Stimulated activated memory B cell treated with anti-CD40 and anti-IgM and Interleukin-4, amounts not matched to agents 10 μg/mL and 1 μg/mL and 100 μg/mL, for 72 hours (primary cell): Measurements from ENCODE around the gene TENM3.

Experiments
- ATAC-seq: fragments of 150-1000 bp; cut with Tn5 transposase; 2 replicates; pipeline ENCODE4 v1.10.0; 2021
- H3K27ac Mint-ChIP-seq: one replicate; pipeline ENCODE4 v1.8.0; 2022; ENCODE audit warnings: mild to moderate bottlenecking, mixed read lengths
- H3K27me3 Mint-ChIP-seq: one replicate; pipeline ENCODE4 v1.8.0; 2022; ENCODE audit warnings: mixed read lengths
- H3K36me3 Mint-ChIP-seq: one replicate; pipeline ENCODE4 v1.8.0; 2022; ENCODE audit warnings: mixed read lengths
- H3K4me1 Mint-ChIP-seq: one replicate; pipeline ENCODE4 v1.8.0; 2022; ENCODE audit warnings: mixed read lengths
- H3K4me3 Mint-ChIP-seq: one replicate; pipeline ENCODE4 v1.8.0; 2022; ENCODE audit warnings: mild to moderate bottlenecking, moderate library complexity, mixed read lengths
- H3K9me3 Mint-ChIP-seq: one replicate; pipeline ENCODE4 v1.8.0; 2022; ENCODE audit warnings: mixed read lengths

Gene TENM3

GRCh38 chr4:182700362-182701160 lies 457.4 kb downstream of the TENM3 start:
- ATAC-seq, result no peak

DNA sequence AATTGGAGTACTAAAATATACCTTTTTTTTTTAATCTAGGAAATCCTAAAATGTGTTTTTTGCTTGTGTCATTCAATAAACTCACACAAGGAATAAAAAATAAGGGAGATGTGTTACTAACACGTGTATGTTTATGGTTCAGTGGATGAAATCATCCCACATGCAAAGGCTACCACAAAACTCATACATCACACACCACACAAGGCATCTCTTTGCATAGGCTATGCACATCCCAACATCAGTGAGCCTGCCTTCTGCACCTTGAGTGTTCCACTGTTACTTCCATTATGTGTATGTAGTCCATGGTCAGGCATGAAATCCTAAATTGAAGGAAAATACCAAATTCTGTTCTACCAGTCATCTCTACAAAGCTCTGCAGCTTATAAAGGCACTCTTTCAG lies 460.9 kb downstream of the TENM3 start:
- no peaks in the 10 kb centered on the region for H3K4me1 Mint-ChIP-seq
- H3K4me3 Mint-ChIP-seq, result no peak overlapping the region
- no peak overlapping the region for H3K27ac Mint-ChIP-seq
- no peak for ATAC-seq
- H3K27me3 Mint-ChIP-seq, result no peaks in the 10 kb centered on the region
- no peaks in the 10 kb centered on the region for H3K9me3 Mint-ChIP-seq
- no peaks in the 10 kb centered on the region for H3K36me3 Mint-ChIP-seq

More at GRCh38 chr4:182700362-182701160, 457.4 kb downstream of the TENM3 start:
- Mint-ChIP-seq H3K9me3 (no peaks in the 10 kb centered on the region), H3K4me3 (no peak overlapping the region), H3K4me1 (no peaks in the 10 kb centered on the region), H3K27ac (no peak overlapping the region), H3K36me3 (no peaks in the 10 kb centered on the region), H3K27me3 (no peaks in the 10 kb centered on the region)

DNA sequence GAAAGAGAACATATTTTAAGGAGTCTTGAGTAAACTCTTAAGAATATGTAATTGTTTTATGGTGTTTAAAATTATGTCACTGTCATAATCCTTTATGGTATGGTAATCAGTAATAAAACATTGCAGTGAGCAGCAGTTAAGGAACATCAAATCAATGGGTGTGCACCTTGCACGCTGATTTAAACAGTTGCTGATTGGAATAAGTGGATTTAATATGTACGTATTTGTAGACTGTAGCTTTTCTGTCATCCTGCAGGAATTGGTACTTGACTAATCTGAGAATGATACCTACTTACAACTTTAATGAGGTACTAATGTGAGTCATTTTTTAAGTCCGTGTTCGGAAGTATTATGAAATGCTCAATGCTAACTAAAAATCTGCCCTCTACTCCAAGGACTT lies 461.7 kb downstream of the TENM3 start:
- H3K27ac Mint-ChIP-seq, result no peak overlapping the region
- H3K36me3 Mint-ChIP-seq, result no peaks in the 10 kb centered on the region
- H3K27me3 Mint-ChIP-seq, result no peaks in the 10 kb centered on the region
- no peaks in the 10 kb centered on the region for H3K9me3 Mint-ChIP-seq
- no peaks in the 10 kb centered on the region for H3K4me1 Mint-ChIP-seq
- no peak for ATAC-seq
- H3K4me3 Mint-ChIP-seq, result no peak overlapping the region

- no peaks in the 10 kb centered on the region for H3K4me1 Mint-ChIP-seq
- H3K27me3 Mint-ChIP-seq, result no peaks in the 10 kb centered on the region
- H3K9me3 Mint-ChIP-seq, result no peaks in the 10 kb centered on the region
- no peaks in the 10 kb centered on the region for H3K36me3 Mint-ChIP-seq
- H3K27ac Mint-ChIP-seq, result no peak overlapping the region
- ATAC-seq, result no peak
- no peak overlapping the region for H3K4me3 Mint-ChIP-seq
Measured at GRCh38 chr4:182705389-182705788, 462.2 kb downstream of the TENM3 start.

- Mint-ChIP-seq H3K36me3 (no peaks in the 10 kb centered on the region), H3K27me3 (no peaks in the 10 kb centered on the region), H3K4me1 (no peaks in the 10 kb centered on the region), H3K4me3 (no peak overlapping the region), H3K9me3 (no peaks in the 10 kb centered on the region), H3K27ac (no peak overlapping the region)
- no peak for ATAC-seq
Measured at GRCh38 chr4:182711211-182711610, 468.0 kb downstream of the TENM3 start.

DNA sequence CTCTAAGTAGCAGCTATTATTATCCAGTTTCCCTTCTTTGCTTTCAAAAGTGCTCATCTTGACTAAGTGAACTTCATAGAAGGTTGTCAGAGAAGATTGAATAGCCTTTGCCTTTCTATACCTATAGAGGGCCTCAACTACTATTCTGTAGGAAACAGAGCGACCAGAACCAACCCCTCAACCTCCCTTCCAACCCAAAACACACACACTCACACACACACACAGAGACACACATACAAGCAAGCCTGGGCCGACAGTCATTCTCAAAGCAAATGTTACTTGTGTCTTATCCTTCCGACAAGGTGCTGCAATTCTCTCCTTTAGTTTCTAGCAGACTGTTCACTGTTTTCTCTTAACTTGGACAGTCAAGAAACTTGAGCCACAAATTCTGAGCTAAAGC lies 472.3 kb downstream of the TENM3 start:
- ATAC-seq, result no peak
- H3K27me3 Mint-ChIP-seq, result no peaks in the 10 kb centered on the region
- H3K27ac Mint-ChIP-seq, result no peak overlapping the region
- no peaks in the 10 kb centered on the region for H3K36me3 Mint-ChIP-seq
- H3K9me3 Mint-ChIP-seq, result no peaks in the 10 kb centered on the region
- H3K4me3 Mint-ChIP-seq, result no peak overlapping the region
- no peaks in the 10 kb centered on the region for H3K4me1 Mint-ChIP-seq

DNA sequence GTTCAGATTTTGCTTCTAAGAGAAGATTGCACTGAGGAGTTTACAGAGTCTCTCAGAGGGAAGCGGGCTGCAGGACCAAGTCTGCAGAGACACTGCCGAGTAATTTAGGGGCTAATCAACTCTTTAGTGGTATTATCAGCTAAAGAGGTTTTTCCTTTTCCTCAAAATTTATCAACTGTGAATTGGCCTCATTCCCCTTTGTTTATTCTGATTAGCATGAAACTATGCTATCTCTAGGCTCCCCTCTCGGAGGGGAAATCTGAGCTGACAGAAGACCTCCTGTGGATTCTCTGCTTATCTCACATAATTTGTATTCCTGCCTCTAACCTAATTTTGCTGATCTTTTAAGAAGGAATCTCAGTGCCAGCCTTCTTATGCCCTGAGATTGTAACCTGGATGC lies 473.0 kb downstream of the TENM3 start:
- Mint-ChIP-seq H3K9me3 (no peaks in the 10 kb centered on the region), H3K27me3 (no peaks in the 10 kb centered on the region), H3K27ac (no peak overlapping the region), H3K36me3 (no peaks in the 10 kb centered on the region), H3K4me1 (no peaks in the 10 kb centered on the region), H3K4me3 (no peak overlapping the region)
- no peak for ATAC-seq

GRCh38 chr4:182717788-182718583 lies 474.8 kb downstream of the TENM3 start:
- ATAC-seq, result no peak
- H3K4me1 Mint-ChIP-seq, result no peaks in the 10 kb centered on the region
- no peaks in the 10 kb centered on the region for H3K27me3 Mint-ChIP-seq
- H3K36me3 Mint-ChIP-seq, result no peaks in the 10 kb centered on the region
- H3K27ac Mint-ChIP-seq, result no peak overlapping the region
- no peak overlapping the region for H3K4me3 Mint-ChIP-seq
- no peaks in the 10 kb centered on the region for H3K9me3 Mint-ChIP-seq

DNA sequence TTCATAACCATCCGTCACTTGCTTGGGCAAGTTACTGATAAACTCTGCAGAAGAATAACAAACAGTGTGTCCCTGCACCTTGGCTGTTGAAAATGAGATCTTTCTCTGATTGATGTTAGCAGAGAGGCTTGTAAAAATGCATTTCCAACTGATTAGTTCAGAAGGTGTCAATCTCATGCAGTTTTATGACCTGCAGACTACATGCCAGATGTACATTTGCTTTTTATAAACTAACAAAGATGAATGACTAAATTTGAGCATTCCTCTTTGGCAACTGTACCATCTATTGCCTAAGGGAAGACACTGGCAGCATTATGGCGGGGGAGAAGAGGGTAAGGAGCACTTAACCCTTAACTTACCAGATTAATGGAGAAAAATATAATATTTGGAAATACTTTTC lies 481.2 kb downstream of the TENM3 start:
- Mint-ChIP-seq H3K9me3 (no peaks in the 10 kb centered on the region), H3K27ac (no peak overlapping the region), H3K4me1 (no peaks in the 10 kb centered on the region), H3K4me3 (no peak overlapping the region), H3K36me3 (no peaks in the 10 kb centered on the region), H3K27me3 (peaks cover 10% of the 10 kb centered on the region)
- ATAC-seq, result no peak

GRCh38 chr4:182729516-182729915 lies 486.3 kb downstream of the TENM3 start:
- ATAC-seq, result no peak
- Mint-ChIP-seq H3K4me1 (no peaks in the 10 kb centered on the region), H3K27ac (no peak overlapping the region), H3K4me3 (no peak overlapping the region), H3K36me3 (no peaks in the 10 kb centered on the region), H3K27me3 (peaks cover 10% of the 10 kb centered on the region), H3K9me3 (no peaks in the 10 kb centered on the region)

DNA sequence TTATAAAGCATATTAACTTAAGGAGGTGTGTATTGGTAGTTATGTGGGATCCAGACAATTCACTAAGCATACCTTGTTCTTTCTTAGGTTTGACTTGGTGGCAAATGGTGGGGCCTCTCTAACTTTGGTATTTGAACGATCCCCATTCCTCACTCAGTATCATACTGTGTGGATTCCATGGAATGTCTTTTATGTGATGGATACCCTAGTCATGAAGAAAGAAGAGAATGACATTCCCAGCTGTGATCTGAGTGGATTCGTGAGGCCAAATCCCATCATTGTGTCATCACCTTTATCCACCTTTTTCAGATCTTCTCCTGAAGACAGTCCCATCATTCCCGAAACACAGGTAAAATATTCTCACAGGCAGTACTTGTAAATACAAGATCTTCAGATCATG lies 487.6 kb downstream of the TENM3 start:
- peaks cover 10% of the 10 kb centered on the region for H3K27me3 Mint-ChIP-seq
- no peak for ATAC-seq
- H3K4me1 Mint-ChIP-seq, result no peaks in the 10 kb centered on the region
- no peak overlapping the region for H3K27ac Mint-ChIP-seq
- H3K4me3 Mint-ChIP-seq, result no peak overlapping the region
- H3K9me3 Mint-ChIP-seq, result no peaks in the 10 kb centered on the region
- no peaks in the 10 kb centered on the region for H3K36me3 Mint-ChIP-seq

DNA sequence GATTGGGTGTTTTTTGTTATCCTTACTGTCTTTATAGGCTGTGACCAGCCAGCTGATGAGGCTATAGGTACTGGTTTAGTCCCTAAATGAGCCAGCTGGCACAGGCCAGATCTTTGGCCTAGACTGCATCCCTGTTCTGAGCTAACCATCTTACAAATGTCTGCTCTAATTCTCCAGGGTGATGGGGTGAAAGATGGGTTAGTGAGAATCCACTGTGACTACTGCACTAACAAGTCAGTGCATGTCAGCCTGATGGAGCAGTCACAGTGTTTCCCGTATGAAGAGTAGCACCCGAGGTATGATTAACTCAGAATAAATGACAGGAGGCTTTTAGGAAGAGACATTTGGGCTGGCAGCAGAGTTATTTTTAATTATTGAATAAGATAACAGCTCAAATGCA lies 493.0 kb downstream of the TENM3 start:
- Mint-ChIP-seq H3K27ac (no peak overlapping the region), H3K36me3 (no peaks in the 10 kb centered on the region), H3K4me1 (no peaks in the 10 kb centered on the region), H3K9me3 (no peaks in the 10 kb centered on the region), H3K4me3 (no peak overlapping the region), H3K27me3 (no peaks in the 10 kb centered on the region)
- ATAC-seq, result no peak

DNA sequence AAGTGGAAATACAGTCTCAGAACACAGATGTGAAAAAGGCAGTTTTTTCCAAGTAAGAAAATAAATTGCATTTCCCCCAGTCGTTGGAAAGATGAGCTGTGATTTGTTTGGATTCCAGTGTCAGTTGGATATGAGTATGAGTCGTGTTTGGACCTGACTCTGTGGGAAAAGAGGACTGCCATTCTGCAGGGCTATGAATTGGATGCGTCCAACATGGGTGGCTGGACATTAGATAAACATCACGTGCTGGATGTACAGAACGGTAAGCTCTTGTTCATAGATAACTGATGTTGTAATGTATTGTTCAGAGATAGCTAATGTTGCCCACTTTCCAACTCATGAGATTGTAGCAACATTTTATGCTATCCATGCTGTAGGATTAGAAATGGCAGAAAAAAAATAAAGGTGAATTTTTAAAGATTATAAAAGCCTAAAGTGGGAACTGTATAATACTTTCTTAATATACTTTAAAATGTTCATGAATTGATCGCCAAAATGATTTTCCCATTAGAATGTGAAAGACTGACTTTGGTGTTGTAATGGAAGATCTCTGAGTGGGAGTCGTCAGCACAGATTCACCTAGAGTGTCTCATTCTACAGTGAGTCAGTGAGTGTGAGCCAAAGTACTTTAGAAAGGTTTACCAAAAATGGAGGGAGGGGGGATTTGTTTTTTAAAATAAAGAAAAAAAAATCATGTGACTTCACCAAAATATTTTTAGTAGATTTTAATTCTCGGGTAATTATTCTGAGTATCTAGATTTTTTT lies 495.3 kb downstream of the TENM3 start:
- Mint-ChIP-seq H3K27me3 (no peaks in the 10 kb centered on the region), H3K4me3 (no peak overlapping the region), H3K36me3 (no peaks in the 10 kb centered on the region), H3K4me1 (no peaks in the 10 kb centered on the region), H3K27ac (no peak overlapping the region), H3K9me3 (no peaks in the 10 kb centered on the region)
- no peak for ATAC-seq

DNA sequence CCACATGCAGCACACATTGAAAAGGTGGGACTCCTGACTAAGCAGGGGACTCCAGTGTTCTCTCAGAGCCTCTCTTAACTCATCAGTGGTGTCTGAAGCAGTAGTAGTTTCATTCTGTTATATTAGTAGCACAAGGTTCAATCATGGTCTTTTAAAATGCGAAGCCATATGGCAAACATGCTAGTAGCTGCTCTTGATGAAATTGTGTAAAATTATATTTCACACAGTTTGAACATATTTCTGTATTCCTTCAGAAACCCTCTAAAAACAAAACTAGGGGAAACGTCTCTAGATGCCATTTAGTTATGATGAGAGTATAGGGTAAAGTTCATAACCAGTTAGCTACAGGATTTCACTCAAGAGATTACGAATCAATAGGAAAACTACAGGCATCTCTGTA lies 497.1 kb downstream of the TENM3 start:
- H3K9me3 Mint-ChIP-seq, result no peaks in the 10 kb centered on the region
- H3K4me3 Mint-ChIP-seq, result no peak overlapping the region
- H3K36me3 Mint-ChIP-seq, result no peaks in the 10 kb centered on the region
- ATAC-seq, result no peak
- no peaks in the 10 kb centered on the region for H3K27me3 Mint-ChIP-seq
- no peaks in the 10 kb centered on the region for H3K4me1 Mint-ChIP-seq
- H3K27ac Mint-ChIP-seq, result no peak overlapping the region

- H3K4me1 Mint-ChIP-seq, result no peaks in the 10 kb centered on the region
- H3K27me3 Mint-ChIP-seq, result no peaks in the 10 kb centered on the region
- H3K9me3 Mint-ChIP-seq, result peaks cover under 1% of the 10 kb centered on the region
- no peak for ATAC-seq
- no peaks in the 10 kb centered on the region for H3K36me3 Mint-ChIP-seq
- no peak overlapping the region for H3K27ac Mint-ChIP-seq
- H3K4me3 Mint-ChIP-seq, result no peak overlapping the region
Measured at GRCh38 chr4:182741054-182741453, 497.9 kb downstream of the TENM3 start.
